HG02623 (cell line): ENCODE results near the gene C1orf35.

Experiments
- ATAC-seq: cut with Tn5 transposase; IDR thresholded peaks from one replicate; pipeline ENCODE4 v1.9.1; 2021; ENCODE audit warnings: moderate library complexity; ENCODE audit not compliant: unreplicated experiment

The C1orf35 gene

GRCh38 chr1:228102791-228103620 is at the start of gene C1orf35:
C1orf35 (minus strand) TSS chr1:228103325; CDS start chr1:228103227, 98 bp downstream.
- ATAC-seq: peak; percentile 70

- ATAC-seq: no peak
Measured at GRCh38 chr1:228152918-228153258, 49.8 kb upstream of the C1orf35 start.

GRCh38 chr1:228152097-228152917 is 49.2 kb upstream of the C1orf35 start:
- no peak for ATAC-seq

- ATAC-seq: no peak
Measured at GRCh38 chr1:228151180-228151925, 48.2 kb upstream of the C1orf35 start.

GRCh38 chr1:228150461-228151179 is 47.5 kb upstream of the C1orf35 start:
- no peak for ATAC-seq

- ATAC-seq: no peak
Measured at GRCh38 chr1:228150120-228150460, 47.0 kb upstream of the C1orf35 start.

- ATAC-seq: no peak
Measured at GRCh38 chr1:228149406-228150119, 46.4 kb upstream of the C1orf35 start, which contains the start of gene GJC2. GJC2 (plus strand) TSS chr1:228149930; CDS start chr1:228157759, 7,829 bp downstream.

- ATAC-seq: no peak
Measured at GRCh38 chr1:228148935-228149405, 45.8 kb upstream of the C1orf35 start.

- ATAC-seq: no peak
Measured at GRCh38 chr1:228148196-228148861, 45.2 kb upstream of the C1orf35 start.

GRCh38 chr1:228147768-228148167 is 44.6 kb upstream of the C1orf35 start:
- ATAC-seq: no peak

- no peak for ATAC-seq
Measured at GRCh38 chr1:228147151-228147693, 44.1 kb upstream of the C1orf35 start.

- no peak for ATAC-seq
Measured at GRCh38 chr1:228146417-228147150, 43.5 kb upstream of the C1orf35 start.

GRCh38 chr1:228145463-228146416 is 42.6 kb upstream of the C1orf35 start:
- no peak for ATAC-seq

GRCh38 chr1:228144993-228145343 is 41.8 kb upstream of the C1orf35 start:
- ATAC-seq: no peak

GRCh38 chr1:228144193-228144992 is 41.3 kb upstream of the C1orf35 start:
- no peak for ATAC-seq

- no peak for ATAC-seq
Measured at GRCh38 chr1:228143480-228144192, 40.5 kb upstream of the C1orf35 start.
